GM21515 (cell line): Measurements from ENCODE around the gene ASXL1.
"Not testable (repeated sequence)": the region's sequence is repeated elsewhere in the genome, so short reads cannot be mapped to it uniquely, and the experiment has no call there.

ENCODE experiments used
- ATAC-seq: cut with Tn5 transposase; IDR thresholded peaks from one replicate; pipeline ENCODE4 v1.9.1; 2021; ENCODE audit not compliant: unreplicated experiment

Gene ASXL1

GRCh38 chr20:32357869-32358631 lies at the start of gene ASXL1:
ASXL1 (plus strand) TSS chr20:32358331; CDS start chr20:32358776, 445 bp downstream.
- peak; percentile 67 for ATAC-seq

- no peak for ATAC-seq
Observed at GRCh38 chr20:32312718-32313424, 45.3 kb upstream of the ASXL1 start.

GRCh38 chr20:32314768-32315167 lies 43.4 kb upstream of the ASXL1 start:
- ATAC-seq: no peak

- ATAC-seq: no peak
Observed at GRCh38 chr20:32315399-32315798, 42.7 kb upstream of the ASXL1 start.

- ATAC-seq: no peak
Observed at GRCh38 chr20:32315891-32316290, 42.2 kb upstream of the ASXL1 start.

GRCh38 chr20:32316667-32317066 lies 41.5 kb upstream of the ASXL1 start:
- ATAC-seq: no peak

- no peak for ATAC-seq
Observed at GRCh38 chr20:32319100-32319499, 39.0 kb upstream of the ASXL1 start.

GRCh38 chr20:32320305-32320704 lies 37.8 kb upstream of the ASXL1 start:
- ATAC-seq: no peak

- no peak for ATAC-seq
Observed at GRCh38 chr20:32321390-32321789, 36.7 kb upstream of the ASXL1 start.

GRCh38 chr20:32322260-32322659 lies 35.9 kb upstream of the ASXL1 start:
- ATAC-seq: not testable (repeated sequence)

GRCh38 chr20:32323761-32324160 lies 34.4 kb upstream of the ASXL1 start:
- ATAC-seq: not testable (repeated sequence)

GRCh38 chr20:32325706-32326503 lies 32.2 kb upstream of the ASXL1 start:
- ATAC-seq: no peak

GRCh38 chr20:32326504-32326845 lies 31.7 kb upstream of the ASXL1 start:
- ATAC-seq: no peak

GRCh38 chr20:32327087-32327681 lies 30.9 kb upstream of the ASXL1 start:
- no peak for ATAC-seq

- ATAC-seq: no peak
Observed at GRCh38 chr20:32329817-32330554, 28.1 kb upstream of the ASXL1 start.

- ATAC-seq: no peak
Observed at GRCh38 chr20:32330555-32330897, 27.6 kb upstream of the ASXL1 start.

- no peak for ATAC-seq
Observed at GRCh38 chr20:32332614-32333013, 25.5 kb upstream of the ASXL1 start.

GRCh38 chr20:32333181-32333987 lies 24.7 kb upstream of the ASXL1 start:
- peak; percentile 51 for ATAC-seq

GRCh38 chr20:32333988-32334885 lies 23.9 kb upstream of the ASXL1 start:
- peak; percentile 34 for ATAC-seq
